Activated CD4-positive, CD25-positive, alpha-beta regulatory T cell treated with anti-CD3 and anti-CD28 coated beads, Interleukin-2, amount 50 U/mL, for 72 hours (primary cell): ENCODE data around the gene CPXM1.

Experiments
- DNase-seq: peaks from one replicate; pipeline ENCODE4 v3.0.0; 2021

Gene CPXM1

GRCh38 chr20:2747676-2748235 is 52.7 kb downstream of the CPXM1 start:
- DNase-seq = no peak

GRCh38 chr20:2746636-2747265 is 53.7 kb downstream of the CPXM1 start:
- DNase-seq = no peak

GRCh38 chr20:2745936-2746635 is 54.3 kb downstream of the CPXM1 start:
- no peak for DNase-seq

GRCh38 chr20:2745060-2745910 is 55.1 kb downstream of the CPXM1 start:
- DNase-seq = no peak
